Fibroblast of the aortic adventitia (primary cell): ENCODE measurements around the gene KRTAP26-1. TPM values are rescaled to one million over a fixed set of nuclear protein-coding genes. Genes with fewer than 3 reads are reported as not detected.

Source experiments
- DNase-seq: peaks from one replicate; pipeline ENCODE4 v3.0.0-alpha.2; 2010; ENCODE audit warnings: low read depth
- H3K4me3 ChIP-seq: 2 replicates; pipeline ENCODE4 v1.5.1; 2011; ENCODE audit warnings: low read depth, mild to moderate bottlenecking, control low read depth, low read length, moderate library complexity
- small RNA-seq: library from RNA; depleted of rRNA; stranded (forward); fragments of <200 nt; gene quantifications from one replicate; pipeline ENCODE3, GENCODE V24; 2012
- total RNA-seq: library from RNA; depleted of rRNA; stranded (reverse); fragments of >200 nt; gene quantifications from 2 replicates; pipeline ENCODE4 v1.2.3, GENCODE V29; 2012; ENCODE audit warnings: low replicate concordance
- TF ChIP-seq, protein P1 (sequence below): IDR thresholded peaks from 2 replicates; pipeline ENCODE4 v1.5.1; 2011; ENCODE audit warnings: mild to moderate bottlenecking, low read length, control low read depth, inconsistent platforms; ENCODE audit not compliant: insufficient read depth

Gene KRTAP26-1
- total RNA-seq, 1 donor, result not detected

DNA sequence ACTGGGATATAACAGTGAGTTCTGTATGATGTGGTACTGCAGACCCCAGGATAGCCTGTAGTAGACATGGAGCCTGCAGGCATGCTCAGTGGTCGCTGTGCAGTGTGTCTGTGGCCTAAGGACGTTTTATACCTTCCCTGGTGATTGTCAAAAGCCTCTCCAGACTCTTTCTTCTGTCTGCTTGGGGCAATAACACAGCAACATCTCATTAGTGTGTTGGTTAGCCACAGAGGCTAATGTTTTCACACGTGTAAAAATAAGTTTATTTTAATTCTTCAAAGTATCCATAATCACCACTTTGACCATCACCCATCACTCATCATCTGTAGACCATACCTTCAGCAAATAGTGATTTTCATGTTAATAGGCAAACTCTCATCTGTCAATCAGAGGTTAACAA lies 37.3 kb downstream of the KRTAP26-1 start, which contains the start of gene KRTAP24-1:
KRTAP24-1 (minus strand) TSS at position 101 of the 400 bp plus-strand sequence; CDS start at position 83, 18 bp downstream.
- TF ChIP-seq, protein P1, sequence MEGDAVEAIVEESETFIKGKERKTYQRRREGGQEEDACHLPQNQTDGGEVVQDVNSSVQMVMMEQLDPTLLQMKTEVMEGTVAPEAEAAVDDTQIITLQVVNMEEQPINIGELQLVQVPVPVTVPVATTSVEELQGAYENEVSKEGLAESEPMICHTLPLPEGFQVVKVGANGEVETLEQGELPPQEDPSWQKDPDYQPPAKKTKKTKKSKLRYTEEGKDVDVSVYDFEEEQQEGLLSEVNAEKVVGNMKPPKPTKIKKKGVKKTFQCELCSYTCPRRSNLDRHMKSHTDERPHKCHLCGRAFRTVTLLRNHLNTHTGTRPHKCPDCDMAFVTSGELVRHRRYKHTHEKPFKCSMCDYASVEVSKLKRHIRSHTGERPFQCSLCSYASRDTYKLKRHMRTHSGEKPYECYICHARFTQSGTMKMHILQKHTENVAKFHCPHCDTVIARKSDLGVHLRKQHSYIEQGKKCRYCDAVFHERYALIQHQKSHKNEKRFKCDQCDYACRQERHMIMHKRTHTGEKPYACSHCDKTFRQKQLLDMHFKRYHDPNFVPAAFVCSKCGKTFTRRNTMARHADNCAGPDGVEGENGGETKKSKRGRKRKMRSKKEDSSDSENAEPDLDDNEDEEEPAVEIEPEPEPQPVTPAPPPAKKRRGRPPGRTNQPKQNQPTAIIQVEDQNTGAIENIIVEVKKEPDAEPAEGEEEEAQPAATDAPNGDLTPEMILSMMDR, result no peak
- DNase-seq, result no peak
- no peak within 1 kb of the TSS for H3K4me3 ChIP-seq

DNA sequence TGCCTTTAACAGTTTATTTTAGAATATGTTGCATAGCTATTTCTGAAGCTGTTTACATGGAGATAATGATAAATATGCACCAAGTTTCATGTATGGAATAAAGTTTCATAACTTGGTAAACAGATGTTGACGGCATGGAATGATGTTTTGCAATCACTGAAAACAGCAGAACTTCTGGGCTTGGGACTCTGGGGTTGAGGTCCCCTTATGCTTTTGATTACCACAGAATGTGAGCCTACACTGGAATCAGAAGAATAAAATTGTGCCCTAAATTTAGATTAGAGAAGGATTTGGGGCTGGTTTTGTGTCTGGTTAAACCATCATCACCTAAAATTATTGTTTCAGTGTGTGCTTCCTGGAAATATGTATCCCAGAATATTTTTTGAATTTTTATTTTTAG lies 48.5 kb downstream of the KRTAP26-1 start:
- no peak for DNase-seq
- H3K4me3 ChIP-seq, result no peak overlapping the region
- TF ChIP-seq, protein P1, result no peak

DNA sequence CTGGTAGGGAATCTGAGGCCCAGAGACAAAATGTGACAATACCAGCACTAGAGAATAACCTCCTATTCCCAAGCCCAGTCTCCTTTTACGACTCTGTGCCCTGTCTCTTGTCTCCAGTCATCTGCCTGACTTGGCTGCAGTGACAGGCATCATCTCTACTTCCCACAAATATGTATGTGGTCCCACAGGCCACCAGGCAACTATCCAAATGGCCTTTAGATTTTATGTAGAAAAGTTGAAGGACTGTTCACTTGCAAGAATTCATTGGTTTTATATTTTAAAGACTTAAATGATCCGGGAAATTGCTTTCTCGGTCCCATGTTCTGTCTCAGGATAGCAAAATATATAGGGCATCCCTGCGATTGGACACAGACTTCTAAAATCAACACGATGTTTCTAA lies 49.0 kb downstream of the KRTAP26-1 start:
- DNase-seq, result no peak

DNA sequence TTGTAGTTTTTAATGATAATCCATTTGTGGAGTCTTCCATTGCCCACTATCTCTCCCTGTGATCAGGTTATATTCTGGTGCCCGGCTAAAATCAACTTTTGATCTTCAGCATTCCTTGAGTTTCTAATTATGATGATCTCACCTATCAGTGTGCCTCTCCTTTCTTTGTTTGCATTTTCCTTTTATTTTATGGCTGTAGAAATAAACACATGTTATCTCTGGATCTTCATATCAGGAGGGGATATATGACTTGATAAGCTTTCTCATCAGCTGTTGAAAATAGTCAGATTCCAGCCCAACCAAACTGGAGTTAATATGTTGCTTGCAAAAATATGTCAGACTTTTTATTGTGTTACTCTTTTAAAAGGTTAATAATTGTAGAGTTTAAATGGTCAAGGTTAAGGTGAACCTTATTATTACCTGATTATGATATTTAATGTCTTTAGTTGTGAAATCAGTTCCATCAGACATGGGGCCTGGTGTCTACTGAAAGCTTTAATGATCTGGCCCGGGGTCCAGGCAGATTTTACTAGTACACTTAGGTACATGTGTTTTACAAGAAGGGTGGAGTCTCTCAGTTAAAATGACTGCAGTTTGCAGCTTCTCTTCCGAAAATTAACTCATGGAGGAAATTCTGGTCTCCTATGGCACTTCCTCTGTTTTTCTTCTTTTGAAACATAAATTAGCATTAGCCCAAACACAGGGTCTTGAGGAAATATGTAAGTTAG lies 50.1 kb downstream of the KRTAP26-1 start:
- no peak for DNase-seq
- H3K4me3 ChIP-seq, result no peak overlapping the region
- TF ChIP-seq, protein P1, result no peak

More for the DNA sequence above, 49.0 kb downstream of the KRTAP26-1 start:
- no peak overlapping the region for H3K4me3 ChIP-seq
- TF ChIP-seq, protein P1, result no peak

Small RNAs within 50 kb of the gene (small RNA-seq; reads per million reads assigned to genes)
- gene KRTAP23-1, result not detected

Other genes starting within 250 kb of the KRTAP26-1 start
- gene CLDN17, start 153.5 kb downstream of the KRTAP26-1 start, total RNA-seq, result 0.49 TPM in 1 of 2 replicates, not detected in the other
- gene CLDN8, start 104.2 kb downstream of the KRTAP26-1 start, total RNA-seq, result not detected in 2 replicates
- gene KRTAP24-1, start 37.4 kb downstream of the KRTAP26-1 start, total RNA-seq, result not detected in 2 replicates
- not detected in 2 replicates for gene KRTAP25-1, start 30.8 kb downstream of the KRTAP26-1 start, total RNA-seq
- not detected in 2 replicates for gene KRTAP27-1, start 17.4 kb upstream of the KRTAP26-1 start, total RNA-seq
- not detected in 2 replicates for gene KRTAP23-1, start 28.3 kb upstream of the KRTAP26-1 start, total RNA-seq
- not detected in 2 replicates for gene KRTAP13-2, start 52.0 kb upstream of the KRTAP26-1 start, total RNA-seq
- gene KRTAP13-1, start 75.7 kb upstream of the KRTAP26-1 start, total RNA-seq, result not detected in 2 replicates
- gene KRTAP13-3, start 105.6 kb upstream of the KRTAP26-1 start, total RNA-seq, result not detected in 2 replicates
- not detected in 2 replicates for gene KRTAP13-4, start 109.9 kb upstream of the KRTAP26-1 start, total RNA-seq
- gene KRTAP15-1, start 120.0 kb upstream of the KRTAP26-1 start, total RNA-seq, result not detected in 2 replicates
- not detected in 2 replicates for gene KRTAP19-1, start 160.1 kb upstream of the KRTAP26-1 start, total RNA-seq
- not detected in 2 replicates for gene KRTAP19-2, start 167.1 kb upstream of the KRTAP26-1 start, total RNA-seq
- not detected in 2 replicates for gene KRTAP19-3, start 171.7 kb upstream of the KRTAP26-1 start, total RNA-seq
- gene KRTAP19-4, start 176.8 kb upstream of the KRTAP26-1 start, total RNA-seq, result not detected in 2 replicates
- gene KRTAP19-5, start 181.8 kb upstream of the KRTAP26-1 start, total RNA-seq, result not detected in 2 replicates
- gene KRTAP19-6, start 221.5 kb upstream of the KRTAP26-1 start, total RNA-seq, result not detected in 2 replicates
- gene KRTAP19-7, start 241.0 kb upstream of the KRTAP26-1 start, total RNA-seq, result not detected in 2 replicates